HG02943 (cell line): Measurements from ENCODE around the gene PDE11A.

Experiments
- ATAC-seq: cut with Tn5 transposase; IDR thresholded peaks from one replicate; pipeline ENCODE4 v1.9.1; 2021; ENCODE audit warnings: mild to moderate bottlenecking, low read depth, moderate library complexity; ENCODE audit not compliant: unreplicated experiment

The PDE11A gene

GRCh38 chr2:177709986-177710401, 362.6 kb downstream of the PDE11A start:
- ATAC-seq, result no peak

GRCh38 chr2:177708660-177709444, 363.7 kb downstream of the PDE11A start:
- no peak for ATAC-seq

GRCh38 chr2:177708106-177708505, 364.5 kb downstream of the PDE11A start:
- no peak for ATAC-seq

- ATAC-seq, result no peak
These were observed 366.9 kb downstream of the PDE11A start for GRCh38 chr2:177705511-177706173.

- no peak for ATAC-seq
These were observed 369.4 kb downstream of the PDE11A start for GRCh38 chr2:177703159-177703558.

- no peak for ATAC-seq
These were observed 374.3 kb downstream of the PDE11A start for GRCh38 chr2:177698281-177698680.

- no peak for ATAC-seq
These were observed 378.2 kb downstream of the PDE11A start for GRCh38 chr2:177694348-177694747.

- no peak for ATAC-seq
These were observed 378.8 kb downstream of the PDE11A start for GRCh38 chr2:177693658-177694339.

GRCh38 chr2:177692783-177693269, 379.8 kb downstream of the PDE11A start:
- ATAC-seq, result no peak

- no peak for ATAC-seq
These were observed 380.4 kb downstream of the PDE11A start for GRCh38 chr2:177692042-177692782.

- ATAC-seq, result no peak
These were observed 381.4 kb downstream of the PDE11A start for GRCh38 chr2:177691177-177691576.

GRCh38 chr2:177689623-177690022, 383.0 kb downstream of the PDE11A start:
- ATAC-seq, result no peak

- ATAC-seq, result no peak
These were observed 383.7 kb downstream of the PDE11A start for GRCh38 chr2:177688844-177689243.

- no peak for ATAC-seq
These were observed 388.9 kb downstream of the PDE11A start for GRCh38 chr2:177683661-177684069.

- ATAC-seq, result no peak
These were observed 389.5 kb downstream of the PDE11A start for GRCh38 chr2:177682836-177683660.

GRCh38 chr2:177682006-177682405, 390.6 kb downstream of the PDE11A start:
- ATAC-seq, result no peak

GRCh38 chr2:177680866-177681712, 391.5 kb downstream of the PDE11A start:
- no peak for ATAC-seq

- ATAC-seq, result no peak
These were observed 392.7 kb downstream of the PDE11A start for GRCh38 chr2:177679611-177680605.
